ENCODE measurements around the gene SLC1A2.

The SLC1A2 gene

DNA sequence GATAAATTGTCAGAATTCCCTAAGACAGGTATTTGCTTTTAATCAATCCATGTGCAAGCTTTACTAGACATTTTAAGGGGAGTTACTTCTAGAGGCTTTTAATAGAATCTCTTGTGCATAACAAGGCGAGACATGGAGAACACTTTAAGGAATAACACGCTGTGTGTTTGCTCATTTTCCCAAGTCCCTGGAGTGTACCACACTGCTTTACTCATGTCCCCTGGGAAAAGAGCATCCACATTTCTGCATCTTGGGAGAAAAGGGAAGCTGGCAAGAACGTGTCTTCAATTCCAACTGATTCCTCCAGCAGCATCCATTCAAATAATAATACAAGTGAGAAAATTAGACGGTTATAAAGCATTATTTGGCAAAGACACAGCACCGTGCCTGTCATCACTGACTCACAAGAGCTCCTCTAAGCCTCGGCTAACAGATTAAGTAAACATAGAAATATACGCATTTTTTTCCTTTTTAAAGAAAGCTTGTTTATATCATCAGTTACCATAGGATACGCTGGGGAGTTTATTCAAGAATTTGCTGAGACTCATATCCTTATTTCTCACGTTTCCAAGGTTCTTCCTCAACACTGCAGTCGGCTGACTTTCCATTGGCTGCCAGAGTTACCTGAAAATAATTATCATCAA lies 158.9 kb downstream of the SLC1A2 start:
- Histone ChIP-seq H3K4me3 (ENCODE audit: low read depth, low read length) (no peak overlapping the region), H3K27ac (no peak overlapping the region), H3K27me3 (ENCODE audit: insufficient read depth, low read depth, severe bottlenecking) (no peaks in the 10 kb centered on the region), H3K36me3 (peaks cover 25% of the 10 kb centered on the region), H3K9me3 (ENCODE audit: severe bottlenecking) (no peaks in the 10 kb centered on the region)
- DNase-seq: no peak
- TF ChIP-seq, protein P1, sequence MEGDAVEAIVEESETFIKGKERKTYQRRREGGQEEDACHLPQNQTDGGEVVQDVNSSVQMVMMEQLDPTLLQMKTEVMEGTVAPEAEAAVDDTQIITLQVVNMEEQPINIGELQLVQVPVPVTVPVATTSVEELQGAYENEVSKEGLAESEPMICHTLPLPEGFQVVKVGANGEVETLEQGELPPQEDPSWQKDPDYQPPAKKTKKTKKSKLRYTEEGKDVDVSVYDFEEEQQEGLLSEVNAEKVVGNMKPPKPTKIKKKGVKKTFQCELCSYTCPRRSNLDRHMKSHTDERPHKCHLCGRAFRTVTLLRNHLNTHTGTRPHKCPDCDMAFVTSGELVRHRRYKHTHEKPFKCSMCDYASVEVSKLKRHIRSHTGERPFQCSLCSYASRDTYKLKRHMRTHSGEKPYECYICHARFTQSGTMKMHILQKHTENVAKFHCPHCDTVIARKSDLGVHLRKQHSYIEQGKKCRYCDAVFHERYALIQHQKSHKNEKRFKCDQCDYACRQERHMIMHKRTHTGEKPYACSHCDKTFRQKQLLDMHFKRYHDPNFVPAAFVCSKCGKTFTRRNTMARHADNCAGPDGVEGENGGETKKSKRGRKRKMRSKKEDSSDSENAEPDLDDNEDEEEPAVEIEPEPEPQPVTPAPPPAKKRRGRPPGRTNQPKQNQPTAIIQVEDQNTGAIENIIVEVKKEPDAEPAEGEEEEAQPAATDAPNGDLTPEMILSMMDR (IDR thresholded peaks at IDR 0.05; ENCODE audit: low read depth, low read length): no peak

DNA sequence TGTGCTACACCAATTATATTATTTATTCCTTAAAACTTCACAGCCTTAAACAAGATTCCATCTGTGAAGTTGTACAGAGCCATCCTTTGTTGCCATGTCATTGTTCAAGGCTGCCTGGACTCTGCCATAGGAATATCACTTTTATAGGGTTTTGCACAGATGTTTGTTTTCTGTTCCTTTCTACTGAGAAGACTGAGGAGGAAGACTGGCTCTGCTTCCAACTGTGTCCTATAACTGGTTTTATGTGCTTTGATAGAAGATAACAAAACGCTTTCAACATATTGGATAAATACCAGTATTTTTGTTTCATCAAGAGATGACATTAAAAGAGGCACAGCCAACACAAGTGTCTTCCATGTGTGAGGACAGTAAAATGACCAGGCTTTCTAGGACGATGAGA lies 159.8 kb downstream of the SLC1A2 start:
- no peak overlapping the region for H3K27ac ChIP-seq
- peaks cover 21% of the 10 kb centered on the region for H3K36me3 ChIP-seq
- H3K4me3 ChIP-seq (ENCODE audit: low read depth, low read length): no peak overlapping the region
- TF ChIP-seq, protein P1 (IDR thresholded peaks at IDR 0.05; ENCODE audit: low read depth, low read length): no peak
- no peaks in the 10 kb centered on the region for H3K9me3 ChIP-seq (ENCODE audit: severe bottlenecking)
- DNase-seq: no peak
- no peaks in the 10 kb centered on the region for H3K27me3 ChIP-seq (ENCODE audit: insufficient read depth, low read depth, severe bottlenecking)

- Histone ChIP-seq H3K9me3 (ENCODE audit: severe bottlenecking) (no peaks in the 10 kb centered on the region), H3K4me3 (ENCODE audit: low read depth, low read length) (no peak overlapping the region), H3K36me3 (peaks cover 13% of the 10 kb centered on the region), H3K27ac (no peak overlapping the region), H3K27me3 (ENCODE audit: insufficient read depth, low read depth, severe bottlenecking) (no peaks in the 10 kb centered on the region)
- no peak for DNase-seq
- TF ChIP-seq, protein P1 (IDR thresholded peaks at IDR 0.05; ENCODE audit: low read depth, low read length): no peak
Measured at GRCh38 chr11:35257281-35257680, 162.1 kb downstream of the SLC1A2 start.

GRCh38 chr11:35256296-35256695 lies 163.1 kb downstream of the SLC1A2 start:
- H3K36me3 ChIP-seq: peaks cover 6% of the 10 kb centered on the region
- no peaks in the 10 kb centered on the region for H3K9me3 ChIP-seq (ENCODE audit: severe bottlenecking)
- DNase-seq: no peak
- no peak overlapping the region for H3K4me3 ChIP-seq (ENCODE audit: low read depth, low read length)
- no peaks in the 10 kb centered on the region for H3K27me3 ChIP-seq (ENCODE audit: insufficient read depth, low read depth, severe bottlenecking)
- TF ChIP-seq, protein P1 (IDR thresholded peaks at IDR 0.05; ENCODE audit: low read depth, low read length): no peak
- no peak overlapping the region for H3K27ac ChIP-seq

DNA sequence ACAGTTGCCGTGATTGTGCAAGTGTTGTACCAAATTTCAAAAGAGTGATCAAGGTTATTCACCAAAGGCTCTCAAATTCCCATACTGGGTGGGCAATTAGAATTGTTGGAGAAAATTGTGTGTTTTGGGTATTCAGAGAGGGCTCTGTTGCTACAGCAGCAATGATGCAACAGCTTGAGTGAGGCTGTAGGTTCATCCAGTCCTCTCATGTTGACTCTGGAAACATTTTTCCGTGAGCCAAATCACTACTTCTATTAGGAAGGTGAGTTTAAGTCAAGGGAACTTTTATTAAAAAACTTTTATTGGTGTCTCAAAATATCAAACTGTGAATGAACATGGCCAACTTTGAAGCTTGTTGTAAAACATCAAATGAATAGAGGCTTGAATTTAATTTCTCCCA lies 163.8 kb downstream of the SLC1A2 start:
- TF ChIP-seq, protein P1 (IDR thresholded peaks at IDR 0.05; ENCODE audit: low read depth, low read length): no peak
- DNase-seq: no peak
- Histone ChIP-seq H3K9me3 (ENCODE audit: severe bottlenecking) (no peaks in the 10 kb centered on the region), H3K27ac (no peak overlapping the region), H3K36me3 (peaks cover 8% of the 10 kb centered on the region), H3K27me3 (ENCODE audit: insufficient read depth, low read depth, severe bottlenecking) (no peaks in the 10 kb centered on the region), H3K4me3 (ENCODE audit: low read depth, low read length) (no peak overlapping the region)

GRCh38 chr11:35253237-35253636 lies 166.1 kb downstream of the SLC1A2 start:
- H3K27ac ChIP-seq: no peak overlapping the region
- H3K4me3 ChIP-seq (ENCODE audit: low read depth, low read length): no peak overlapping the region
- no peaks in the 10 kb centered on the region for H3K27me3 ChIP-seq (ENCODE audit: insufficient read depth, low read depth, severe bottlenecking)
- TF ChIP-seq, protein P1 (IDR thresholded peaks at IDR 0.05; ENCODE audit: low read depth, low read length): no peak
- H3K36me3 ChIP-seq: peaks cover 8% of the 10 kb centered on the region
- no peak for DNase-seq
- H3K9me3 ChIP-seq (ENCODE audit: severe bottlenecking): no peaks in the 10 kb centered on the region

Data from WERI-Rb-1 (cell line).